Measurements from ENCODE around the gene VEGFA.

GRCh38 chr6:43785220-43785752, 15.3 kb downstream of the VEGFA start:
- no peak for TF ChIP-seq CTCF (conservative IDR thresholded peaks at IDR 0.05; ENCODE audit: low read length)
- no peak for TF ChIP-seq EZH2phosphoT487 (IDR thresholded peaks at IDR 0.05; ENCODE audit: borderline replicate concordance)

Data from Loucy (cell line).